Epithelial cell of umbilical artery (primary cell): ENCODE data around the gene TRIM68. TPM values are rescaled to one million over a fixed set of nuclear protein-coding genes. Genes with fewer than 3 reads are reported as not detected.

ENCODE experiments used
- total RNA-seq: library from RNA; depleted of rRNA; stranded (reverse); fragments of >200 nt; gene quantifications from 2 replicates; pipeline ENCODE4 v1.2.3, GENCODE V29; 2014

Gene TRIM68, protein sequence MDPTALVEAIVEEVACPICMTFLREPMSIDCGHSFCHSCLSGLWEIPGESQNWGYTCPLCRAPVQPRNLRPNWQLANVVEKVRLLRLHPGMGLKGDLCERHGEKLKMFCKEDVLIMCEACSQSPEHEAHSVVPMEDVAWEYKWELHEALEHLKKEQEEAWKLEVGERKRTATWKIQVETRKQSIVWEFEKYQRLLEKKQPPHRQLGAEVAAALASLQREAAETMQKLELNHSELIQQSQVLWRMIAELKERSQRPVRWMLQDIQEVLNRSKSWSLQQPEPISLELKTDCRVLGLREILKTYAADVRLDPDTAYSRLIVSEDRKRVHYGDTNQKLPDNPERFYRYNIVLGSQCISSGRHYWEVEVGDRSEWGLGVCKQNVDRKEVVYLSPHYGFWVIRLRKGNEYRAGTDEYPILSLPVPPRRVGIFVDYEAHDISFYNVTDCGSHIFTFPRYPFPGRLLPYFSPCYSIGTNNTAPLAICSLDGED
- total RNA-seq, result 11.4 and 20.1 TPM in 2 replicates

DNA sequence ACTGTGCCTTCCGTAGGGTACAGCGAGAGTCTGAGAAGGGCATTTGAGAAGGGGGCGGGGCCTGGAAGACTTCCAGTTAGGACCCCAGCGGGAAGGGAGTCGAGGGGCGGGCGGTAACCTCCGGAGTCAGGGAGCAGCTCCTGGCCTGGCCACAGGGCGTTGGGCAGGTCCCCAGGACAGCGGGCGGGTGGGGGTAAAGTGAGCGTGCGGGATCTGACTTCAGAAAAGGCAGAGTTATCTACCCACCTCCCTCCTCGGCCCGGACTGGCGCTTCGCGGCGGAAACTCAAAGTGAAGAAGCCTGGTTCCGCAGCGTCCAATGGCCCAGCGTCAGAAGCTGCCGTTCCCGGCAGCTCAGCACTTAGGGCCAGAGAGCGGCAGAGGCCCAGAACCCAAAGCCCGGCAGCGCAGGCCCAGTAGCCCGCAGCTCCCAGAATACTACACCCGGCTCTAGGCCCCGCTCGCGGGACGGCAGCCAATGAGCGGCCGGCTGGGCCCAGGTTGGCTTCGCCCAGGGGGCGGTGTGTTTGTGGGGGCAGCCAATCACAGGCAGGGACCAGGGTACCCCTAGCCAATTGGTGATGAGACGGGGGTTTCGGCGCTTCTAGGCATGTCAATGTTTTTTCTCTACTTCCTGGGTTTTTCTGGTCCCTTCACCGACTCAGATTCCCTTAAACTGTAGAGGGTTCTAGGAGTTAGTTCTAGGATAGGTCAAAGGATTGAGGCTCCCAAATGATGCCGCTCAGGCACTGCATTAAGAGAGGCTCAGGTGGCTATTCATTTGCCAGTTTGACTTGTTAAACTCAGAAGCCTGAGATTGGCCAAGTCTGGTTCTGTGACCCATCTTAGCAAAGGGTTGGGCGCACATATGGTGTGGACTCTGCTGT lies at the start of gene TRIM68:
TRIM68 (minus strand) TSS at position 451 of the 886 bp plus-strand sequence. CDS start 2,727 bp downstream, outside the sequence.

DNA sequence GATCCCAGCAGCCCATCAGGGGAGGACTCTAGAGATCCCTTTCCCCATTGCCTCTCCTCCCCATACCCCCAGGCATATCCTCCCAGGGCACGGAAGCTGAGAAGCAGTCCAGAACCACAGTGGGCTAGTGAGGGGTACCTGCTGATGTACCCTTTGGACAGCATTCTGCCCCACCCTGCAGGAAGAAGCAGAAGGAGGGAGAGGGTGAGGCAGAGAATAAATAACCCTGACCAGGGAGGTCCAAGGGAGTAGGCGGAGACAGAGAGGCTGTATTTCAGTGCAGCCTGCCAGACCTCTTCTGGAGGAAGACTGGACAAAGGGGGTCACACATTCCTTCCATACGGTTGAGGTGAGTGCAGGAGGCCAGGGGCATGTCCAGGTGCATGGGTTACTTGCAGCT lies 35.7 kb upstream of the TRIM68 start, which contains the start of gene OR51E1:
OR51E1 (plus strand) TSS at position 301 of the 400 bp plus-strand sequence. CDS start 8,545 bp downstream, outside the sequence.

DNA sequence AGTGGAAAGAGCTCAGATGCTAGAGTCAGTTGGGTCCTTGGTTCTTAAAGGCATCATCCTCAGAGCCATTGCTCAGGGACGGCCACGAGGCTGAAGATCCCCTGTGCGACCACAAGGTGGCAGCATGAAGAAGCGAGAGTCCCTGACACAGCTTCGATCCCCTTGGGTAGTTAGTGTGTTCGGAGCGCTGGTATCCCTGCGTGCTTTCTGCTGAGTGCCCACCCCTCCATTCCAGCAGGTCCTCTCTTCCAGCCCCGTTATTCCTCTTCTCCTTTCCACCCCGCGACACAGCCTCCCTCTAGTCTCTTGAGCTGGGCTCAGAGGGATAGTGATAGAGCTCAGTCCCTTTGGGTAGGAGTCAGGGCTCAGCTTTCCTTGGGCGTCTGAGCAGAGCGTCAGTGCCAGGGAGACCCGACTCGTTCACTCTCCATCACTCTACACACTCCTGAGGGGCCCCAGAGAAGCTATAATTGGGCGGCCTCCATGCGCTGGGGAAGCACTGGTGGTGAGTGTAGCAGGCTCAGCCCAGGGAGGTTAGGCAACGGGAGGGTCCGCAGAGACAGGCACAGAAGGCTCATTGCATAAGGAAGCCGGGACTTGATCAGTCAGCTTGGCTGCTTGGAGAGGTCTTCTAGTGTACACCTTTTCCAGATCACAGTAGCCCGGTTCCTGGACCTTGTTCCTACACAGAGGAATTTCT lies 29.1 kb upstream of the TRIM68 start, which contains the start of gene OR51D1:
OR51D1 (plus strand) TSS at position 516 of the 700 bp plus-strand sequence. CDS start 2,314 bp downstream, outside the sequence.

DNA sequence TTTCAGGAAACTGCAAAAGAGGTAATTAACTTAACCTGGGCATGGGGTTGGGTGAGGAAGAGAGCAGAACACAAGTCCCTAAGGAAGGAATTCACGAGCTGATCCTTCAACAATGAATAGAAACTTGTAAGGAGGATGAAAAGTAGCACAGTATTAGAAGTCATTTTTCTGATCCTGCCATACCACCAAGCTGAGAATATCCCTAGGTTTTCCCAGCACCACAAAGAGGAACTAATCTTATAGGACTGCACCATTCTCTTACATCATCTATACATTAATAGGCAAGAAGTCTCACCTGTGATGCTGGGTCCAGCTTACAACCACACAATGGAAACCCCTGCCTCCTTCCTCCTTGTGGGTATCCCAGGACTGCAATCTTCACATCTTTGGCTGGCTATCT lies 14.3 kb downstream of the TRIM68 start, which contains the start of gene OR52I1:
OR52I1 (plus strand) TSS at position 301 of the 400 bp plus-strand sequence; CDS start at position 301, 0 bp downstream.

DNA sequence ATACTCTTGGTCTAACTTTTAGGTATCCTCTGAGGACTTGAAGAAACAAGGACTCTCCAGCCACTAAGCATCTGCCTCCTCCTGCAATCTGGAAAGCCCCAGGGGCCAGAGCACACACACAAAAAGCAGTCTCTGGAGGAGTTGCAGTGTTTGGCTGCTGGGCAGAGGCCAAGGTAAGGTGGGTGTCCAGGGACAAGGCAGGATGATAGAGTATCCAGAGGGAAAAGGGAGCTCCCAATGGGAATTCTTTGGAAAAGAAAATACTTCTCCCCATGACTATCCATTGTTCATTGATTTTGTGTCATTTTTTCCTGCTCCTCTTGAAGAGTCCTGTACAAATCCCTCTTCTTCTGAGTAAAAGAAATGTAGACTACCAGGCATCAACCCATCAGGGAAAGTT lies 26.6 kb downstream of the TRIM68 start, which contains the start of gene OR52I2:
OR52I2 (plus strand) TSS at position 301 of the 400 bp plus-strand sequence.

Other genes with a start within 250 kb of the TRIM68 start
- gene OR52B4, start 239.8 kb downstream of the TRIM68 start, total RNA-seq, result not detected in 2 replicates
- 24.0 and 62.8 TPM in 2 replicates for gene TRIM21, start 214.5 kb downstream of the TRIM68 start, total RNA-seq
- not detected in 2 replicates for gene OR52K2, start 158.9 kb downstream of the TRIM68 start, total RNA-seq
- gene OR52K1, start 125.6 kb downstream of the TRIM68 start, total RNA-seq, result not detected in 2 replicates
- not detected in 2 replicates for gene OR52M1, start 63.0 kb downstream of the TRIM68 start, total RNA-seq
- gene OR52I2, start 26.5 kb downstream of the TRIM68 start, total RNA-seq, result not detected in 2 replicates
- gene OR52I1, start 14.2 kb downstream of the TRIM68 start, total RNA-seq, result not detected in 2 replicates
- not detected in 2 replicates for gene OR51D1, start 29.2 kb upstream of the TRIM68 start, total RNA-seq
- gene OR51E1, start 35.8 kb upstream of the TRIM68 start, total RNA-seq, result not detected in 2 replicates
- not detected in 2 replicates for gene OR51E2, start 89.6 kb upstream of the TRIM68 start, total RNA-seq
- gene MMP26, start 96.6 kb upstream of the TRIM68 start, total RNA-seq, result not detected in 2 replicates
- not detected in 2 replicates for gene OR51F1, start 161.7 kb upstream of the TRIM68 start, total RNA-seq
- not detected in 2 replicates for gene OR52R1, start 196.1 kb upstream of the TRIM68 start, total RNA-seq
- gene OR51F2, start 213.1 kb upstream of the TRIM68 start, total RNA-seq, result not detected in 2 replicates
- not detected in 2 replicates for gene OR51S1, start 241.0 kb upstream of the TRIM68 start, total RNA-seq